ENCODE data around the gene KRT1.

Gene KRT1

GRCh38 chr12:52644078-52644415 is 36.2 kb downstream of the KRT1 start:
- no peak for TF ChIP-seq FOXP2 (optimal IDR thresholded peaks at IDR 0.05; ENCODE audit: borderline replicate concordance, extremely low read depth, extremely low read length, insufficient read depth)

DNA sequence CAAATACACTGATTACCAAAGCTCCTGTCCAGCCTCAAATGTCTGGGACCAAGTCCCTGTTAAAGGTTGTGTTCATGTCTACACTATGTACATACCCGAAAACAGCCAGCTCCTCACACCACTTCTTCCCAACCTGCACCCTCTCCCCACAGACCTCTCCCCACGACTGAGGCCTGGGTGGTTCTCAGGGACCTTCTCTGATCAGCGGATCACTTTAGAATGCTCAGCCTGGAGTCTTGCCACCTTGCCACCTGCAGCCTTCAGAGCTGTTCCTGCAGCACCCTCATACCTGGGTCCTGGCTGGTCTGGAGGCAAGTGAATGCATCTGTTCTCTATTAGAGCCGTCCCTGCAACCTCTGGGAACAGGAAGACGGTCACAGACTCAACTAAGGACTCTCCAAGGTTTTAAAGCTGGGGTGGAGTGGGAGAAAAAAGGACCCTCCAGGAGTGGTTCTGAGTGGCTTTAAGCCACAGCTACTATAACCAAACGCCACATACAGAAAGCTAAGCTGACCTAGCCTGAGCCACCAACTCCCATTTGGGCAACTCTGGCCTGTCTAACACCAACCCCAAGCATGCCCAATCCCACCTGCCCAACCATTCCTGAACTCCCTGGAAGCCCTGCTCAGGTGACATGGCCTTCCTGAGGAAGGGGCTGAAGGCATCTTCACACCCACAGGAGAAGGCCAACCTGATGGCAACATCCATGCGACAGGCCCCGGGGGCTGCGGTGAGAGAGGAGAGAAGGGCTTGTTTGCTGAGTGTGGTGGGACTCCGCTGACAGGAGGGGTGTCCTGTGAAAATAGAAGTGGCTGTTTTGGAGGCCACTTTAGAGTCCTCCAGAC is 36.8 kb downstream of the KRT1 start:
- TF ChIP-seq TAF1 (IDR thresholded peaks at IDR 0.05; ENCODE audit: borderline replicate concordance, insufficient read depth, low read length) (no peak), FOXP2 (optimal IDR thresholded peaks at IDR 0.05; ENCODE audit: borderline replicate concordance, extremely low read depth, extremely low read length, insufficient read depth) (no peak), POLR2AphosphoS5 (IDR thresholded peaks at IDR 0.05; ENCODE audit: low read depth, low read length) (no peak), REST (IDR thresholded peaks at IDR 0.05; ENCODE audit: insufficient read depth in 1 of 2, low read depth in 2 of 2, low read length in 2 of 2) (no peak), SIN3A (IDR thresholded peaks at IDR 0.05; ENCODE audit: borderline replicate concordance, insufficient read depth, low read length) (no peak)

- TF ChIP-seq REST (IDR thresholded peaks at IDR 0.05; ENCODE audit: insufficient read depth in 1 of 2, low read depth in 2 of 2, low read length in 2 of 2) = no peak
- TF ChIP-seq TAF1 (IDR thresholded peaks at IDR 0.05; ENCODE audit: borderline replicate concordance, insufficient read depth, low read length) = no peak
- TF ChIP-seq FOXP2 (optimal IDR thresholded peaks at IDR 0.05; ENCODE audit: borderline replicate concordance, extremely low read depth, extremely low read length, insufficient read depth) = no peak
- no peak for TF ChIP-seq SIN3A (IDR thresholded peaks at IDR 0.05; ENCODE audit: borderline replicate concordance, insufficient read depth, low read length)
These were observed 38.7 kb downstream of the KRT1 start for GRCh38 chr12:52641468-52641867.

- no peak for TF ChIP-seq FOXP2 (optimal IDR thresholded peaks at IDR 0.05; ENCODE audit: borderline replicate concordance, extremely low read depth, extremely low read length, insufficient read depth)
- TF ChIP-seq TAF1 (IDR thresholded peaks at IDR 0.05; ENCODE audit: borderline replicate concordance, insufficient read depth, low read length) = no peak
- no peak for TF ChIP-seq SIN3A (IDR thresholded peaks at IDR 0.05; ENCODE audit: borderline replicate concordance, insufficient read depth, low read length)
- TF ChIP-seq POLR2AphosphoS5 (IDR thresholded peaks at IDR 0.05; ENCODE audit: low read depth, low read length) = no peak
- TF ChIP-seq REST (IDR thresholded peaks at IDR 0.05; ENCODE audit: insufficient read depth in 1 of 2, low read depth in 2 of 2, low read length in 2 of 2) = no peak
These were observed 42.9 kb downstream of the KRT1 start for GRCh38 chr12:52637299-52637698.

DNA sequence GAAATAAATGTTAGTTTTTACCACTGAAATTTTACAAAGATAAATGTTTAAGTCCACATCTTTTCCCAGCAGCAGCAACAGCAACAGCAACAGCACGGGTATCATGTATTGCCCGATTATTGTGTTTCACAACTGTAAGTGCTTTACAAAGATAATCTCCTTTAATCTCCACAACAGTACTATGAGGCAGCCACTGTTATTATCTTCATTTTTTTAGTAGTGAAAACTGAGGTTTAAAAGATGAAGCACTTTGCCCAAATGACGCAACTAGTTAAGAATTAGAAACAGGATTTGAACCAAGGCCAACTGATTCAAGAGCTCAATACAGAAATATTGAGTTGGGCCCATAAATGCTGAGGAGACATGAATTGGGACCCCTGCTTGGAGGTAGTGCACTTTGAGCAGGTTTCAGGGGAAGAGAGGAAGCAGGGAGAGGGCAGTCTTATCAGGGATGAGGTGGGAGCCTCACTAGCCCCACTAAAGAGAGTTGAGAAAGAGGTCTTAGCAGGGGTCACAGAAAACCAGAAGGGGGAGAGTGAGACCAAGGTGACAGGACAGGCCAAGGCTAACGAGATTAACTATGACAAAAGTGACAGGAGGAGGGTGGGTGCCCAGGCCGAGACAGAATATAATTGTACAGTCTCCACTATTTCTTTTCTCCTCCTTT is 43.5 kb downstream of the KRT1 start:
- no peak for TF ChIP-seq POLR2AphosphoS5 (IDR thresholded peaks at IDR 0.05; ENCODE audit: low read depth, low read length)
- no peak for TF ChIP-seq TAF1 (IDR thresholded peaks at IDR 0.05; ENCODE audit: borderline replicate concordance, insufficient read depth, low read length)
- TF ChIP-seq SIN3A (IDR thresholded peaks at IDR 0.05; ENCODE audit: borderline replicate concordance, insufficient read depth, low read length) = no peak

DNA sequence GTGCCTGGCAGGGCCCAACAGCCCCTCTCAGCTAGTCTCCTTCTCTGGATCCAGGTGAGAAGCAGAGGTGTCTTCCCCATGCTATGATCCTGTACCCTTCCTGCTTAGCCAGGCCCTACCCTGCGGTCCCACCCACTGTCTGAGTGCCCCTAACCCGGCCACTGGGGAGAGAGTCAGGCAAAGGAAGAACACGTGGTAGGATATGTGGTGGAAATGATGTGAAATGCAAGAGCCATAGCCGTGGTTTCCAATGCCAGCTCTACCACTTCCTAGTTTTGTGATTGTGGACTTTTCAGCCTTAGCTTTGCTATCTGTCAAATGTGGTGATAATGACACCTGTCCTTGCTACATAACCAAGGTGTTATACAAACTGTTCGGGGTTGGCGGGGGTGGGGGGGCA is 44.0 kb downstream of the KRT1 start:
- TF ChIP-seq SIN3A (IDR thresholded peaks at IDR 0.05; ENCODE audit: borderline replicate concordance, insufficient read depth, low read length) (no peak), REST (IDR thresholded peaks at IDR 0.05; ENCODE audit: insufficient read depth in 1 of 2, low read depth in 2 of 2, low read length in 2 of 2) (no peak), TAF1 (IDR thresholded peaks at IDR 0.05; ENCODE audit: borderline replicate concordance, insufficient read depth, low read length) (no peak), POLR2AphosphoS5 (IDR thresholded peaks at IDR 0.05; ENCODE audit: low read depth, low read length) (no peak), FOXP2 (optimal IDR thresholded peaks at IDR 0.05; ENCODE audit: borderline replicate concordance, extremely low read depth, extremely low read length, insufficient read depth) (no peak)
